Dedifferentiated amniotic fluid mesenchymal stem cell (primary cell): ENCODE results near the gene NPY1R.

Experiments
- DNase-seq: peaks from one replicate; pipeline ENCODE4 v3.0.0-alpha.2; 2016; ENCODE audit errors: extremely low spot score

NPY1R gene

GRCh38 chr4:163332526-163333406 lies at the start of gene NPY1R:
Gene NPY1R (minus strand): TSS chr4:163332596. CDS start chr4:163326554, 6,042 bp downstream.
- DNase-seq: peak; percentile 74

DNA sequence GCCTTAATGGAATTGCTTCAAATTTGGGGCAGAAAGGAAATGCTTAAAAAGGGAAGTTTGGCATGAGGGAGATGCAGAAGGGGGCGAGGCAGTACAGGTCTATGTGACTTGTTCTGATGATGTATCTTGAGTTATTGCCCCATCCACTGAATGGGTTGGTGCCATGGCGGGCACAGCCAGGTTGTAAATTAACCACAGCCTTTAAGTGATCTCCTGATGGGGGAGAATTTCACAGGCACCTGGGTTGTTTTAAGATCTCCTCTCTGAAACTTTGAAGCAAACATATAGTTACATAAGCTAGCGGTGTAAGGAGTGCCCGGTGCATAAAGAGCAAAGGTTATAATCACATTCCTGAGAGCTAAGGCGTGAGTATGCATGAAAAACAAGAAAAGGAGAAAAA lies 48.3 kb upstream of the NPY1R start:
- no peak for DNase-seq

DNA sequence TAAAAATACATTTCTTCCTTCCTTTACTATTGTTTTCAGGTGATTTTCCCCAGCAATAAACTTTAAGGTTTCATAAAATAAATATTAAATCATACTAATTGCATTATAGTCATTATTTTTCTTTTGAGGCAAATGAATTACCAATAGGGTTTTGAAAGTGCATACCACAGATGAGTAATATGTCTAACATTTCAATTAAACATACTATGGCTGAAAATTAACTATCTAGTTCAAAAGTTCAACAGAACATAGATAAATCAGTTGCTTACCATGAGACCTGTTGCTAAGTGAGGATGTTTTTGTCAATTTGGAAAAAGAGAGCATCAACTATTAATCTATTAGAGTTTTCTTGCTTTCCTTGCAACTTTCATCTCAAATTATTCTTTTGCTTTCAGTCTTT lies 46.3 kb upstream of the NPY1R start:
- DNase-seq: no peak

DNA sequence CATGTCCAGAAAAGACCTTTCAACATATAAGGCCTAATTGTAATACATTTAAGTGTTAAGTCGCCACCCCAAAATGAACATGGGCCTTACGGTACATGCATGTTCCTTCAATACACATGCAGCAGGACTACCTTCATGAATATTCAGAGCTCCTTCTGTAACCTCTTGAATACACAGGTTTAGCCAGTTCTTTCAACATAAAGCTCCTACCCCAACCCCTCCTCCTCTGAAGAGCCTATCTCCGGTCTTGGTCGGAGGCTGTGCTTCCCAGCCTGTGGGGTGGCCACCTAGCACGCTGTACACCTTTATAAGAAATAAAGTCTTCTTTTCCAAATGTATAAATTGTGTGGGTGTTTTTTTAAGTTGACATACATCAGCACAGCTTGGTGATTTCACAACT lies 39.6 kb upstream of the NPY1R start:
- DNase-seq: no peak

GRCh38 chr4:163367651-163368050 lies 35.3 kb upstream of the NPY1R start:
- DNase-seq: no peak

DNA sequence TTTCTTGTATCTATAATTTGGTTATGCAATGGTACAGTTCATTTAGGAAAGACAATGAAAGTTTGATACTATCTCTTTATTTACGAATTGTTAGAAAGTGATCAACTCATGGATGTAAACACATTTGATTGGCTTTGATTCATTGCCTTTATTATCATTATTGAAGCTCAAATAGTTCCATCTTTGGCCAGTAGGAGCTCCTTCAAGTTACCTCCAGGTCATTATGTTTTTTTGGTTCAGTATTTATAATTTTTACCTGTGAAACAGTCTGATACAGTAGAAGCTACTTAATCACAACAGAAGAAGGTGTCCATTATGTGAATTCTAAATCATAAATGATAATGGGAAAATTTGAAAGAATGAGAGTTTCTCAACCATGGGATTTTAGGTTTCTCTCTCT lies 23.7 kb upstream of the NPY1R start:
- DNase-seq: no peak

DNA sequence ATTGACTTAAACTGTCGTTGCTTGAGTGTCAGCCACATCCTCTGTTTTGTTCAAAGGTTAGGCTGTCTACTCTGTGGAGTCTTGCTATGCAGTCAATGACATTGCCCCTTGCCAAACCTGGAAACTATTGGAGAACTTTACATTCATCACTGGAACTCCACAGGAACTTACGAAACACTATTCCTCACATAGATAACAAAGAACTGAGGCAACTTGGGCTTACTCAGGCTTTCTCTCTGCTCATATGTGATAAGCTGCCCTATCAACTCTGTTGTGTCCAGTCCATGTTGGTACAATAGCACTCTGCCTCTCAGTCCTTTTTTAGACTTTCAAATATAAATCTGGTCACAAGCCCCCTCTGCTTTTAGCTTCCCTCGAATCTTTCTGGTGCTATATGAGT lies 20.7 kb upstream of the NPY1R start:
- no peak for DNase-seq

DNA sequence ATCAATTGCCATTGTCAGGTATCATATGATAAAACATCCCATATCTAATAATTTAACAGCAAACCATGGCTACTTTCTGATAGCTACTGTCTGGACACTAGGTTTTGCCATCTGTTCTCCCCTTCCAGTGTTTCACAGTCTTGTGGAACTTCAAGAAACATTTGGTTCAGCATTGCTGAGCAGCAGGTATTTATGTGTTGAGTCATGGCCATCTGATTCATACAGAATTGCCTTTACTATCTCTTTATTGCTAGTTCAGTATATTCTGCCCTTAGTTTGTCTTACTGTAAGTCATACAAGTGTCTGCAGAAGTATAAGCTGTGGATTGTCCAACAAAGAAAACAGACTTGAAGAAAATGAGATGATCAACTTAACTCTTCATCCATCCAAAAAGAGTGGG lies 18.3 kb upstream of the NPY1R start:
- no peak for DNase-seq

- no peak for DNase-seq
Measured at GRCh38 chr4:163344147-163345125, 12.0 kb upstream of the NPY1R start.

- no peak for DNase-seq
Measured at GRCh38 chr4:163343604-163344146, 11.3 kb upstream of the NPY1R start, which contains the start of gene NPY5R. Gene NPY5R (plus strand): TSS chr4:163343892. CDS start chr4:163350274, 6,382 bp downstream.

DNA sequence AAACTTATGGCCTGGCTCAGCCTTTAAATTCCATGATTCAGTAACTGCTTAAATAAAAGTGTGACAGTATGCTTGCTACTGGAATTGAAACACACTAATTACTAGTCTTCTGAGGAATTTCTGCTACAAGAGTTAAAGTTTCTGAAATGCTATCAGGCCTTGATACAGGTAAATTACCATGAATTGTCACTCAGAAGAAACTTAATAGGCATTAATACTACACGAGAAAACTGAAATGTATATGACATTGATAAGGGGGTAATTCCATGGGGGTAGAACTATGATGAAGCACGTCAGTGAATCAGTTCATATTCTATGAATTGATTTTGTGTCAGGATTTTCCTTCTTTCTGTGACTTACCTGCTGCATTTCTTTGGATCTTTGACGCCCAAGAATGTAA lies 3.0 kb upstream of the NPY1R start:
- DNase-seq: no peak

DNA sequence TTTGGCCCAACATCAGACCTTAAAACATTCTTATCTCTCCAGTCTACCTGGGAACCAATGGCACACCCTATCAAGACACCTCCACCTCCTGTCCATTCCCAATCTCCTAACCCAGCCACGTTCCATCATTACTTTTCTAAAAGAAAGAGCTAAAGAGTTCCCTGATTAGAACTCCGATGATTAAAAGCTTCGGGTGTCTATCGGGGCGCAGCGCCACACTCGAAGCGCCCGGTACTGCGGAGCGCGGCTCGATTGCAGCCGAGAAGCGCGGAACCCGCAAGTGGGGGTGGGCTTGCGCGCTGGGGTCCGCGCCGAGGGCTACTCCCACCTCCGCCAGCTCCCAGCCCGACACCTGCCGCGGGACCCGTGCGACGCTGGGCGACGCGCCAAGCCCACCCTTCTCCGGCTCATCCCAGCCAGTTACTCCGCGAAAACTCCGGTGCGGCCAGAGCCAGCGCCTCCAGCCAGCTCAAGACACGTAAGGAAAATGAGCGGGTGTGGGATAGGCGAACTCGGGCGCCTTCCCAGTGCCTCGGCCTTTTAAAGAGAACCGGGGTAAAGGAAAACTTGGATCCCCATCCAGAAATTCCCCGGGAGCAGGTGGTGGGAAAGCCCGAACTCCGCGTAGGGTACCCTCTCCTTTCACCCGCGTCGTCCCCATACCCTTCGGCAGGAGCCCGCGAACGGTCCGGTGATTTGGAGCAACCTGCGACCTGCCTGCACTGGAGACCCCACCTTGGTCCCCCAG lies 593 bp downstream of the NPY1R start:
- no peak for DNase-seq

- DNase-seq: no peak
Measured at GRCh38 chr4:163330916-163331628, 1.3 kb downstream of the NPY1R start.

- DNase-seq: no peak
Measured at GRCh38 chr4:163317110-163317509, 15.3 kb downstream of the NPY1R start.

- no peak for DNase-seq
Measured at GRCh38 chr4:163309466-163309865, 22.9 kb downstream of the NPY1R start.

DNA sequence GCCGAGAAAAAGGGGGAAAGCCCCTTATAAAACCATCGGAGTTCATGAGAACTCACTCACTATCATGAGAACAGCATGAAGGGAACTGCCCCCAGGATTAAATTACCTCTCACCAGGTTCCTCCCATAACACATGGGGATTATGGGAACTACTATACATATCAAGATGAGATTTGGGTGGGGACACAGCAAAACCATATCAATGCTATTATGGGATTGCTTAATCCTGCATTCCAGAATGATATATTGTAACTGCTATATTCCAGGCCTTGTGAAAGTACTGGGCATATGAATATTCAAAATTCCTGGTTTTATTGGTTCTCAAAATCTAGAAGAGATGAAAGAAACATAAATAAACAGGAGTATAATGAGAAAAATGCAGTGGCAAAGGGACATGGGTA lies 29.3 kb downstream of the NPY1R start:
- DNase-seq: no peak

- DNase-seq: no peak
Measured at GRCh38 chr4:163300445-163300844, 32.0 kb downstream of the NPY1R start.

DNA sequence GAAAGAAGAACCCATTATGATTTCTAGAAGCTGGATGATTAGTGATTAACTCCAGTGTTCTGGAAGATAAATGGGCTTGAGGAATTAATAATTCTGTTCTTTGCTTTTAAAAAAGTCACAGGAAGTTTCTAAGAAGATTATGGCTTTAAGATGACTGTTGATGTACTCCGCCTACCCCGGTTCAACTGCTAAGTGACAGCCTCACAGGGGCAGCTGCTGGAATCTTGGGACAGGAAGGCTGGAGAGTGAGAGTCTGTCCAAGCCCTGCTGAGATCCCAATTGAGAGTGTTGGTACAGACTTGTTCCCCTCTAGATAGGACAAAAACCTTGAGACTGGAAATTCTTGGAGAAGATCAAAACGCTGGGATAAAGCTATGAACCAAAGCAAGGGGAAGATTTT lies 37.3 kb downstream of the NPY1R start:
- DNase-seq: no peak

- DNase-seq: no peak
Measured at GRCh38 chr4:163284304-163284703, 48.1 kb downstream of the NPY1R start.

DNA sequence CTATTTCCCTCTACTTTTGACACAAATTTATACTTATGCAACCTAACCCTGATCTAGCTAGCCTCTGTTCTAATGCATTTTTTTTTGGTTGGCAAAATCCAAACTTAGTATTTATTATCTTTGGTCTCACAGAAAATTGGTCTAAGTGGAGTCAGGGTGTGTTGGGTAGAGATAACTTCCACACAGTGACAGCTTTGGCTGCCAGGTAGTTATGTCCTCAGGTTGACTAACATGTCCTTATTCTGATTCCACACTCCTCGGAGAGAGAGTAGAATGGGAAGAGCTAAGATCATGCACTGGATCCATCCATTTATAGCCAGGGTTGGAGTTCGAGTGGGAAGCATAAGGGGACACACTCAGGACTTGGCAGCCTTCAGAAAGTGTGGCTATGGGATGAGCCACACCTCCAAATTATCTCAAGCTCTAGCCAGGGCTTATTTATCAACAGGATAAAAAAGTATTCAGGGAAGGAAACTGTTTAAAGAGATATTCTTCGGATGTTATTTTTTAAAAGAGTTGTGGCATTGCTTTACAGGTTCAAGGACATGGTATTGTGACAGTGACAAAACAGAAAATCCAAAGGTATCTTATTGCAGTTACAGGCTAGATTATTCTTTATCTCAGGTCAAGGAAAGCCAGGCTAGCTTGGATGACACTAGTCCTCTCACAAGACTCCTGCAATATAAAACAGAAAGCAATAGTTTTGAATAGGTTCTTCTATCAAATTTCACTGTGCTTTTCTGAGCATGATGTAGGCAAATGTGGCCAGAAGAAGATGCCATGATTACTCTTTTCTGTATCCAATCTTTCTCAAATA lies 51.5 kb downstream of the NPY1R start:
- DNase-seq: no peak
